ENCODE results near the gene NCF2. TPM values are rescaled to one million over a fixed set of nuclear protein-coding genes. Genes with fewer than 3 reads are reported as not detected.

The NCF2 gene
- total and polyA plus RNA-seq, 4 donors: 1.2 to 15.1 (median 7.5) TPM

- 88% methylated on average over 6 of the region's 6 CpGs for WGBS
- no peak overlapping the region for H3K4me3 ChIP-seq (ENCODE audit: low read depth in 1 of 3, low read length in 3 of 3)
- H3K9ac ChIP-seq (ENCODE audit: low read depth in 1 of 2, low read length in 2 of 2): no peak overlapping the region
- no peak for TF ChIP-seq CTCF (IDR thresholded peaks at IDR 0.05; ENCODE audit: low read depth, low read length, missing input control)
- no peak for TF ChIP-seq HNF4A (conservative IDR thresholded peaks at IDR 0.05)
- TF ChIP-seq JUND (IDR thresholded peaks at IDR 0.05): no peak
- no peak for TF ChIP-seq FOXA1 (IDR thresholded peaks at IDR 0.05)
- TF ChIP-seq, protein P1, sequence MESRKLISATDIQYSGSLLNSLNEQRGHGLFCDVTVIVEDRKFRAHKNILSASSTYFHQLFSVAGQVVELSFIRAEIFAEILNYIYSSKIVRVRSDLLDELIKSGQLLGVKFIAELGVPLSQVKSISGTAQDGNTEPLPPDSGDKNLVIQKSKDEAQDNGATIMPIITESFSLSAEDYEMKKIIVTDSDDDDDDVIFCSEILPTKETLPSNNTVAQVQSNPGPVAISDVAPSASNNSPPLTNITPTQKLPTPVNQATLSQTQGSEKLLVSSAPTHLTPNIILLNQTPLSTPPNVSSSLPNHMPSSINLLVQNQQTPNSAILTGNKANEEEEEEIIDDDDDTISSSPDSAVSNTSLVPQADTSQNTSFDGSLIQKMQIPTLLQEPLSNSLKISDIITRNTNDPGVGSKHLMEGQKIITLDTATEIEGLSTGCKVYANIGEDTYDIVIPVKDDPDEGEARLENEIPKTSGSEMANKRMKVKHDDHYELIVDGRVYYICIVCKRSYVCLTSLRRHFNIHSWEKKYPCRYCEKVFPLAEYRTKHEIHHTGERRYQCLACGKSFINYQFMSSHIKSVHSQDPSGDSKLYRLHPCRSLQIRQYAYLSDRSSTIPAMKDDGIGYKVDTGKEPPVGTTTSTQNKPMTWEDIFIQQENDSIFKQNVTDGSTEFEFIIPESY (IDR thresholded peaks at IDR 0.05): no peak
- TF ChIP-seq NR2F2 (IDR thresholded peaks at IDR 0.05): no peak
- no peak overlapping the region for H3K27ac ChIP-seq (ENCODE audit: low read depth in 1 of 2, low read length in 2 of 2)
- peaks cover 0 to 3% (median 0%) of the 10 kb centered on the region in 4 donors for H3K4me1 ChIP-seq (ENCODE audit: control insufficient read depth in 4 of 4, insufficient read depth in 4 of 4, low read length in 3 of 4)
- H3K36me3 ChIP-seq (ENCODE audit: control insufficient read depth in 4 of 4, insufficient read depth in 3 of 4, low read depth in 1 of 4, low read length in 3 of 4): no peaks in the 10 kb centered on the region
- H3K9me3 ChIP-seq (ENCODE audit: control insufficient read depth in 4 of 4, low read length in 3 of 4): no peaks in the 10 kb centered on the region
- no peaks in the 10 kb centered on the region for H3K27me3 ChIP-seq (ENCODE audit: control insufficient read depth in 4 of 4, insufficient read depth in 4 of 4, low read length in 3 of 4)
- no peak for DNase-seq (ENCODE audit: low spot score)
Observed at GRCh38 chr1:183585038-183585437, 5.2 kb downstream of the NCF2 start.

DNA sequence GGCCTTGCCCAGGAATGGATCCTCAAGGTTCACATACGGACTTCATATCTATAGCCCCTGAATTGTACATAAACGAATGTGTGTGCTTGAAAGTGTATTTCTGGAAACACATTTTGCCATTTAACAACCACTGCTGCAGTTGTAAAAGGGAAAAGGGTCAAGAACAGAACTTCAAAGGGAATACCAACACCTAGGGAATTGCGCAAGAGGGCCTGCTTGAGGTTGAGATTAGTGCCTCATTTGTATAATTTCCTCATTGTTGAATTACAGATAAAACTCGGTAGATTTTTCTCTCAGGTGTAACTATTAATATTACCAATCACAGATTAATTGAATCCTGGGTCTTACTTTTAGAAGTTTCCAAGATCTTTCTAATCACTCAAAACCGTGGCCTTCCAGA lies 6.1 kb downstream of the NCF2 start:
- Histone ChIP-seq H3K4me3 (ENCODE audit: low read depth in 1 of 3, low read length in 3 of 3) (no peak overlapping the region), H3K27me3 (ENCODE audit: control insufficient read depth in 4 of 4, insufficient read depth in 4 of 4, low read length in 3 of 4) (no peaks in the 10 kb centered on the region), H3K4me1 (ENCODE audit: control insufficient read depth in 4 of 4, insufficient read depth in 4 of 4, low read length in 3 of 4) (peaks cover 0 to 3% (median 0%) of the 10 kb centered on the region in 4 donors), H3K9ac (ENCODE audit: low read depth in 1 of 2, low read length in 2 of 2) (no peak overlapping the region), H3K27ac (ENCODE audit: low read depth in 1 of 2, low read length in 2 of 2) (no peak overlapping the region), H3K9me3 (ENCODE audit: control insufficient read depth in 4 of 4, low read length in 3 of 4) (no peaks in the 10 kb centered on the region), H3K36me3 (ENCODE audit: control insufficient read depth in 4 of 4, insufficient read depth in 3 of 4, low read depth in 1 of 4, low read length in 3 of 4) (no peaks in the 10 kb centered on the region)
- TF ChIP-seq MAX (IDR thresholded peaks at IDR 0.05): no peak
- TF ChIP-seq NR2F2 (IDR thresholded peaks at IDR 0.05): no peak
- no peak for TF ChIP-seq SP1 (IDR thresholded peaks at IDR 0.05)
- TF ChIP-seq GABPA (IDR thresholded peaks at IDR 0.05 in 1 of 2, conservative IDR thresholded peaks at IDR 0.05 in 1 of 2): no peak
- TF ChIP-seq, protein P2, sequence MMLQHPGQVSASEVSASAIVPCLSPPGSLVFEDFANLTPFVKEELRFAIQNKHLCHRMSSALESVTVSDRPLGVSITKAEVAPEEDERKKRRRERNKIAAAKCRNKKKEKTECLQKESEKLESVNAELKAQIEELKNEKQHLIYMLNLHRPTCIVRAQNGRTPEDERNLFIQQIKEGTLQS (IDR thresholded peaks at IDR 0.05): no peak
- no peak for TF ChIP-seq RAD21 (IDR thresholded peaks at IDR 0.05)
- TF ChIP-seq FOXA2 (IDR thresholded peaks at IDR 0.05): no peak
- TF ChIP-seq, protein P1 (IDR thresholded peaks at IDR 0.05): no peak
- no peak for TF ChIP-seq JUND (IDR thresholded peaks at IDR 0.05)
- no peak for TF ChIP-seq HNF4A (conservative IDR thresholded peaks at IDR 0.05)
- no peak for TF ChIP-seq HNF4G (IDR thresholded peaks at IDR 0.05)
- no peak for TF ChIP-seq RXRA (IDR thresholded peaks at IDR 0.05)
- no peak for TF ChIP-seq EGR1 (IDR thresholded peaks at IDR 0.05; ENCODE audit: low read depth in 2 of 2)
- TF ChIP-seq, protein P3, sequence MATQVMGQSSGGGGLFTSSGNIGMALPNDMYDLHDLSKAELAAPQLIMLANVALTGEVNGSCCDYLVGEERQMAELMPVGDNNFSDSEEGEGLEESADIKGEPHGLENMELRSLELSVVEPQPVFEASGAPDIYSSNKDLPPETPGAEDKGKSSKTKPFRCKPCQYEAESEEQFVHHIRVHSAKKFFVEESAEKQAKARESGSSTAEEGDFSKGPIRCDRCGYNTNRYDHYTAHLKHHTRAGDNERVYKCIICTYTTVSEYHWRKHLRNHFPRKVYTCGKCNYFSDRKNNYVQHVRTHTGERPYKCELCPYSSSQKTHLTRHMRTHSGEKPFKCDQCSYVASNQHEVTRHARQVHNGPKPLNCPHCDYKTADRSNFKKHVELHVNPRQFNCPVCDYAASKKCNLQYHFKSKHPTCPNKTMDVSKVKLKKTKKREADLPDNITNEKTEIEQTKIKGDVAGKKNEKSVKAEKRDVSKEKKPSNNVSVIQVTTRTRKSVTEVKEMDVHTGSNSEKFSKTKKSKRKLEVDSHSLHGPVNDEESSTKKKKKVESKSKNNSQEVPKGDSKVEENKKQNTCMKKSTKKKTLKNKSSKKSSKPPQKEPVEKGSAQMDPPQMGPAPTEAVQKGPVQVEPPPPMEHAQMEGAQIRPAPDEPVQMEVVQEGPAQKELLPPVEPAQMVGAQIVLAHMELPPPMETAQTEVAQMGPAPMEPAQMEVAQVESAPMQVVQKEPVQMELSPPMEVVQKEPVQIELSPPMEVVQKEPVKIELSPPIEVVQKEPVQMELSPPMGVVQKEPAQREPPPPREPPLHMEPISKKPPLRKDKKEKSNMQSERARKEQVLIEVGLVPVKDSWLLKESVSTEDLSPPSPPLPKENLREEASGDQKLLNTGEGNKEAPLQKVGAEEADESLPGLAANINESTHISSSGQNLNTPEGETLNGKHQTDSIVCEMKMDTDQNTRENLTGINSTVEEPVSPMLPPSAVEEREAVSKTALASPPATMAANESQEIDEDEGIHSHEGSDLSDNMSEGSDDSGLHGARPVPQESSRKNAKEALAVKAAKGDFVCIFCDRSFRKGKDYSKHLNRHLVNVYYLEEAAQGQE (IDR thresholded peaks at IDR 0.05): no peak
- TF ChIP-seq YY1 (IDR thresholded peaks at IDR 0.05): no peak
- TF ChIP-seq TAF1 (conservative IDR thresholded peaks at IDR 0.05): no peak
- TF ChIP-seq CTCF (IDR thresholded peaks at IDR 0.05; ENCODE audit: low read depth, low read length, missing input control): no peak
- no peak for TF ChIP-seq FOXA1 (IDR thresholded peaks at IDR 0.05)
- DNase-seq (ENCODE audit: low spot score): no peak
- WGBS: 73% methylated on average over 5 of the region's 5 CpGs
